Measurements from ENCODE around the gene DAO. TPM values are rescaled to one million over a fixed set of nuclear protein-coding genes. Genes with fewer than 3 reads are reported as not detected.

DAO gene
- total RNA-seq, 1 experiment from 2014 or later = not detected

DNA sequence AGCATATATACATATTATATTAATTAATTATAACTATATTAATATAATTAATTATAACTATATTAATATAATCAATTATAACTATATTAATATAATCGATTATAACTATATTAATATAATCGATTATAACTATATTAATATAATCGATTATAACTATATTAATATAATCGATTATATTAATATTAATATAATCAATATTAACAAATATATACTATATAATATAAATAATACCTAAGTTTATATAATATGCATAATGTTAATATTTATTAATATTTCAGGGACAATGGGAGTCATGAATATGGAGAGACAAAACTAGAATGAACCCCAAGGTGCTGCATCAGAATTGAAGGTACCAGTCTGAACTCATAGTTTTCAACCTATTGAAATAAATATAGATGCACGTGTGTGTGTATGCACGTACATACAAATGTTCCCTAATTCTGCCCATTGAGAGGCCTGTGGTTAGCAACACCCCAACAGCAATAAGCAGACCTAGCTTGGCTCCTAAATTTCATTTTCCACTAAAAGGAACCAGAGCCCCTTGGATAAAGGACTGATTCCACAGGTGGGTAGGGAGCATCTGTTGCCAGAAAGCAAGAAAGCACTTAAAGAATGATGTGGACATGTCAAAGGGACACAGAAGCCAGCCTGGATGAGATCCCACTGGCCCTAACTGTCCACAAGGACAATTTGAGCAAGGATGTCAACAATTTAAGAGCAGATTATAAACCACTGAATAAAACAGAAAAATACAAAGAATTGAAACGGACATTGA lies 43.8 kb upstream of the DAO start:
- Histone ChIP-seq H3K4me2 (ENCODE audit: insufficient read depth, insufficient read length, low read length) (no peak overlapping the region), H3K14ac (ENCODE audit: insufficient read depth, low read length) (no peak overlapping the region), H3K56ac (ENCODE audit: insufficient read length, low read depth, low read length) (no peak overlapping the region), H3K9ac (ENCODE audit: extremely low read depth, insufficient read length, low read length) (no peak overlapping the region), H4K91ac (ENCODE audit: insufficient read length, low read depth, low read length) (no peak overlapping the region), H3K23me2 (ENCODE audit: insufficient read length, low read depth, low read length, poor library complexity, severe bottlenecking) (no peaks in the 10 kb centered on the region), H3T11ph (ENCODE audit: low read length) (no peak overlapping the region), H2BK15ac (ENCODE audit: low read depth, low read length) (no peak overlapping the region), H2BK120ac (ENCODE audit: low read depth, low read length, poor library complexity, severe bottlenecking) (no peak overlapping the region), H3K23ac (ENCODE audit: insufficient read length, low read depth, low read length) (no peak overlapping the region), H3K4me1 (ENCODE audit: insufficient read depth, low read length) (peaks cover 7% of the 10 kb centered on the region; the same call in 1 of the 2 replicates), H2AK5ac (ENCODE audit: insufficient read length, low read length) (no peak overlapping the region), H3K9me3 (ENCODE audit: control insufficient read depth, low read depth, low read length) (no peaks in the 10 kb centered on the region), H3K79me1 (ENCODE audit: insufficient read depth, low read depth, low read length, poor library complexity, severe bottlenecking) (no peaks in the 10 kb centered on the region), H2BK5ac (ENCODE audit: insufficient read length, low read length) (no peak overlapping the region), H4K8ac (replicated peaks; ENCODE audit: insufficient read length, low read depth, low read length) (no peak overlapping the region), H3K18ac (ENCODE audit: insufficient read length, low read depth, low read length) (no peak overlapping the region), H3K27ac (ENCODE audit: insufficient read length, low read depth, low read length) (no peak overlapping the region), H4K20me1 (ENCODE audit: control insufficient read depth, insufficient read depth, insufficient read length) (no peaks in the 10 kb centered on the region), H2BK12ac (ENCODE audit: insufficient read length, low read depth, low read length) (no peak overlapping the region), H4K5ac (ENCODE audit: insufficient read length, low read depth, low read length) (no peak overlapping the region), H3K79me2 (ENCODE audit: insufficient read depth, low read length) (no peaks in the 10 kb centered on the region), H3K27me3 (ENCODE audit: insufficient read depth, low read length) (no peaks in the 10 kb centered on the region), H2AFZ (ENCODE audit: low read length) (no peak overlapping the region), H2BK20ac (ENCODE audit: low read depth, low read length, poor library complexity, severe bottlenecking) (no peak overlapping the region), H3K4ac (ENCODE audit: low read depth, low read length) (no peak overlapping the region)
- H3K9me3 Mint-ChIP-seq = no peaks in the 10 kb centered on the region
- peaks cover 5 to 29% (median 12%) of the 10 kb centered on the region in 3 experiments; a peak in 6 of 7 replicates for H3K36me3 Mint-ChIP-seq (ENCODE audit: insufficient read depth in 1 of 3, low read depth in 3 of 3)
- H3K27me3 Mint-ChIP-seq (ENCODE audit: low read depth) = no peaks in the 10 kb centered on the region
- H3K4me1 Mint-ChIP-seq = peaks cover 24 to 45% of the 10 kb centered on the region in 2 experiments
- no peak for TF ChIP-seq CTCF (conservative IDR thresholded peaks at IDR 0.05)
- no peak for DNase-seq
- H3K27ac Mint-ChIP-seq = peak overlapping the region in 1 of 3 experiments; percentile 86; a peak in 2 of 7 replicates
- no peak overlapping the region for H3K4me3 Mint-ChIP-seq
- WGBS (ENCODE audit: extremely low coverage, insufficient read length, low lambda C conversion rate) = no CpG with 5 or more reads among the region's 7 CpGs

Measured in H9 (cell line).